Adrenal gland (tissue), 5 donors: Measurements from ENCODE around the gene IGF2R.

ENCODE experiments used
- POLR2A ChIP-seq, 2 donors: fragments of 450-650 bp; IDR thresholded peaks; one replicate each; pipeline ENCODE4 v1.6.1; 2017; ENCODE audit warnings: antibody characterized with exemption in 2 of 2, mild to moderate bottlenecking in 2 of 2, moderate library complexity in 1 of 2
- TF ChIP-seq, protein P1 (sequence below), 6 experiments: fragments of 450-650 bp in 4 of 6; fragments of 200-600 bp in 2 of 6; sonication (generic) in 1 of 6; IDR thresholded peaks; 1 replicate in 5 of 6; 2 replicates in 1 of 6; pipeline versions ENCODE4 v1.5.1 to v1.8.0; 2016 to 2021; ENCODE audit warnings: antibody characterized with exemption in 6 of 6, mild to moderate bottlenecking in 2 of 6, moderate library complexity in 1 of 6
- donor health status: DM: no; HTN: no; CAD: no.

DNA sequence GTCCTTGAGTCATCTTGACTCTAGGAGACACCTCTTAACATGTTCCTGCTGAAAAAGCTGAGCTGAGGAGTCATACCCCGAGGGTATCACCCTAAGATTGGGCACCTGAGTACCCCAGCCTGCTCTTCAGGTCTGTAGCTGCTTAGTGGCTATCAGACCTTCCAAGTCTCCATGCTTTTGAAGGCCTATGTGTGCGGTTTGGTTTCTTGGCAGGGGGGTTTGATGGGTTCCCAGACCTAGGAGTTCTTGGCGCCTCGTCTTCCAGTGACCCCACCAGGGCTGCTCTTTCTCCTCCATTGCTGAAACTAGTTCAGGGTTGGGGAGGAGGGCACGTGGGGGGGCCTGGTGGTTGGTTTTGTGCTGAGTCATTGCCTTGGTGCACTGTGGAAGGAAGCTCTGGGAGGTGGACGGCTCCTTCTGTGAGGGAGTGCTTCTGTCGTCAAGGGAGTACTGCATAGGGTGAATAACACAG, 20.1 kb downstream of the IGF2R start:
- TF ChIP-seq, protein P1, sequence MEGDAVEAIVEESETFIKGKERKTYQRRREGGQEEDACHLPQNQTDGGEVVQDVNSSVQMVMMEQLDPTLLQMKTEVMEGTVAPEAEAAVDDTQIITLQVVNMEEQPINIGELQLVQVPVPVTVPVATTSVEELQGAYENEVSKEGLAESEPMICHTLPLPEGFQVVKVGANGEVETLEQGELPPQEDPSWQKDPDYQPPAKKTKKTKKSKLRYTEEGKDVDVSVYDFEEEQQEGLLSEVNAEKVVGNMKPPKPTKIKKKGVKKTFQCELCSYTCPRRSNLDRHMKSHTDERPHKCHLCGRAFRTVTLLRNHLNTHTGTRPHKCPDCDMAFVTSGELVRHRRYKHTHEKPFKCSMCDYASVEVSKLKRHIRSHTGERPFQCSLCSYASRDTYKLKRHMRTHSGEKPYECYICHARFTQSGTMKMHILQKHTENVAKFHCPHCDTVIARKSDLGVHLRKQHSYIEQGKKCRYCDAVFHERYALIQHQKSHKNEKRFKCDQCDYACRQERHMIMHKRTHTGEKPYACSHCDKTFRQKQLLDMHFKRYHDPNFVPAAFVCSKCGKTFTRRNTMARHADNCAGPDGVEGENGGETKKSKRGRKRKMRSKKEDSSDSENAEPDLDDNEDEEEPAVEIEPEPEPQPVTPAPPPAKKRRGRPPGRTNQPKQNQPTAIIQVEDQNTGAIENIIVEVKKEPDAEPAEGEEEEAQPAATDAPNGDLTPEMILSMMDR (IDR thresholded peaks at IDR 0.05) = no peak
- no peak for TF ChIP-seq POLR2A (IDR thresholded peaks at IDR 0.05)
